HEK293 (cell line): ENCODE results near the gene ANTKMT.
A peak's percentile ranks its signal among the peaks of the same experiment; 100 is the strongest.

ENCODE experiments used
- CTCF ChIA-PET: fragments of 350-600 bp; formaldehyde crosslinking; extraction: SDS; loops from one replicate; lab custom pipeline; 2021; ENCODE audit warnings: antibody characterized with exemption; lab: Yijun Ruan, JAX
- POLR2A ChIA-PET: fragments of 300-600 bp; formaldehyde crosslinking; extraction: SDS; loops from one replicate; lab custom pipeline; 2020; ENCODE audit warnings: antibody characterized with exemption, inconsistent platforms; lab: Yijun Ruan, JAX
- H3K27ac ChIP-seq: fragments of 200-500 bp; sonication (Bioruptor generic); 2 replicates; pipeline ENCODE4 v1.5.1; 2014; ENCODE audit warnings: low read depth, low read length, control low read depth, inconsistent platforms; ENCODE audit errors: extremely low read depth
- H3K36me3 ChIP-seq, 2 experiments: fragments of 200-500 bp in 1 of 2; sonication (Bioruptor generic) in 1 of 2; 1 replicate in 1 of 2; 2 replicates in 1 of 2; pipeline ENCODE4 v1.5.1; 2014 to 2017; ENCODE audit warnings: inconsistent platforms in 2 of 2, low read length in 2 of 2; ENCODE audit not compliant: control insufficient read depth in 2 of 2, insufficient read depth in 1 of 2
- H3K4me1 ChIP-seq: fragments of 200-500 bp; sonication (Bioruptor generic); 2 replicates; pipeline ENCODE4 v1.5.1; 2014; ENCODE audit warnings: mild to moderate bottlenecking, low read length, inconsistent platforms; ENCODE audit not compliant: control insufficient read depth, insufficient read depth
- H3K4me3 ChIP-seq: 2 replicates; pipeline ENCODE4 v1.5.1; 2011; ENCODE audit warnings: low read depth, mild to moderate bottlenecking, control low read depth, low read length, moderate library complexity
- H3K9me3 ChIP-seq: fragments of 200-500 bp; sonication (Bioruptor generic); 2 replicates; pipeline ENCODE4 v1.5.1; 2014; ENCODE audit warnings: low read depth, low read length, inconsistent platforms; ENCODE audit not compliant: control insufficient read depth, insufficient read depth
- BCL11B ChIP-seq: fragments of 450-650 bp; formaldehyde crosslinking; IDR thresholded peaks from 2 replicates; pipeline ENCODE4 v1.5.1; 2016; ENCODE audit warnings: low read depth, missing biosample characterization, missing genetic modification characterization
- GLIS1 ChIP-seq: fragments of 450-650 bp; formaldehyde crosslinking; IDR thresholded peaks from 2 replicates; pipeline ENCODE4 v1.5.1; 2016; ENCODE audit warnings: missing biosample characterization, missing genetic modification characterization
- HOXC10 ChIP-seq: sonication (generic); formaldehyde crosslinking; IDR thresholded peaks from 2 replicates; pipeline ENCODE4 v1.8.1; 2023; ENCODE audit warnings: mild to moderate bottlenecking, missing genetic modification reagents
- IKZF3 ChIP-seq: fragments of 450-650 bp; IDR thresholded peaks from 2 replicates; pipeline ENCODE4 v1.5.0; 2018; ENCODE audit warnings: missing biosample characterization, mild to moderate bottlenecking, missing genetic modification characterization, moderate library complexity
- ZBTB17 ChIP-seq: fragments of 450-650 bp; formaldehyde crosslinking; IDR thresholded peaks from 2 replicates; pipeline ENCODE4 v1.5.1; 2016; ENCODE audit warnings: missing biosample characterization, missing genetic modification characterization
- ZBTB8A ChIP-seq: fragments of 450-650 bp; formaldehyde crosslinking; IDR thresholded peaks from 2 replicates; pipeline ENCODE4 v1.5.1; 2016; ENCODE audit warnings: missing biosample characterization, missing genetic modification characterization
- ZNF133 ChIP-seq: fragments of 450-650 bp; formaldehyde crosslinking; IDR thresholded peaks from 2 replicates; pipeline ENCODE4 v1.5.1; 2016; ENCODE audit warnings: missing biosample characterization, missing genetic modification characterization
- ZNF2 ChIP-seq: fragments of 450-650 bp; formaldehyde crosslinking; IDR thresholded peaks from 2 replicates; pipeline ENCODE4 v1.5.1; 2016; ENCODE audit warnings: missing biosample characterization, missing genetic modification characterization
- ZNF23 ChIP-seq: fragments of 450-650 bp; formaldehyde crosslinking; IDR thresholded peaks from 2 replicates; pipeline ENCODE4 v1.5.1; 2016; ENCODE audit warnings: missing biosample characterization, missing genetic modification characterization, borderline replicate concordance
- ZNF302 ChIP-seq: fragments of 450-650 bp; formaldehyde crosslinking; IDR thresholded peaks from 2 replicates; pipeline ENCODE4 v1.5.1; 2016; ENCODE audit warnings: missing biosample characterization, missing genetic modification characterization, low read depth
- ZNF341 ChIP-seq: fragments of 450-650 bp; formaldehyde crosslinking; IDR thresholded peaks from 2 replicates; pipeline ENCODE4; 2016; ENCODE audit warnings: low read depth, missing biosample characterization, missing genetic modification characterization
- ZNF366 ChIP-seq: fragments of 450-650 bp; formaldehyde crosslinking; conservative IDR thresholded peaks from 2 replicates; pipeline ENCODE4 v1.5.1; 2016; ENCODE audit warnings: missing biosample characterization, missing genetic modification characterization
- ZNF433 ChIP-seq: fragments of 450-650 bp; formaldehyde crosslinking; IDR thresholded peaks from 2 replicates; pipeline ENCODE4 v1.5.1; 2016; ENCODE audit warnings: missing biosample characterization, missing genetic modification characterization, low read depth
- ZNF48 ChIP-seq: fragments of 450-650 bp; formaldehyde crosslinking; IDR thresholded peaks from 2 replicates; pipeline ENCODE4 v1.5.1; 2016; ENCODE audit warnings: missing biosample characterization, missing genetic modification characterization
- ZNF555 ChIP-seq: fragments of 450-650 bp; formaldehyde crosslinking; conservative IDR thresholded peaks from 2 replicates; pipeline ENCODE4 v1.5.1; 2017; ENCODE audit warnings: missing biosample characterization, mild to moderate bottlenecking, missing genetic modification characterization, inconsistent platforms
- ZNF623 ChIP-seq: fragments of 450-650 bp; formaldehyde crosslinking; IDR thresholded peaks from 2 replicates; pipeline ENCODE4 v1.5.1; 2016; ENCODE audit warnings: missing biosample characterization, missing genetic modification characterization
- ZSCAN30 ChIP-seq: fragments of 450-650 bp; IDR thresholded peaks from 2 replicates; pipeline ENCODE4 v1.5.1; 2018; ENCODE audit warnings: missing biosample characterization, mild to moderate bottlenecking, missing genetic modification characterization, moderate library complexity
- ZXDB ChIP-seq: fragments of 450-650 bp; formaldehyde crosslinking; IDR thresholded peaks from 2 replicates; pipeline ENCODE4 v1.5.1; 2016; ENCODE audit warnings: missing biosample characterization, missing genetic modification characterization
- TF ChIP-seq, protein P1 (sequence below): fragments of 450-650 bp; formaldehyde crosslinking; IDR thresholded peaks from 2 replicates; pipeline ENCODE4 v1.5.1; 2017; ENCODE audit warnings: missing biosample characterization, missing genetic modification characterization
- TF ChIP-seq, protein P2 (sequence below): fragments of 450-650 bp; formaldehyde crosslinking; IDR thresholded peaks from 2 replicates; pipeline ENCODE4 v1.5.1; 2016; ENCODE audit warnings: missing biosample characterization, missing genetic modification characterization, low read depth
- TF ChIP-seq, protein P3 (sequence below): fragments of 450-650 bp; formaldehyde crosslinking; IDR thresholded peaks from 2 replicates; pipeline ENCODE4 v1.5.1; 2017; ENCODE audit warnings: missing biosample characterization, mild to moderate bottlenecking, missing genetic modification characterization, moderate library complexity
- TF ChIP-seq, protein P4 (sequence below): fragments of 450-650 bp; formaldehyde crosslinking; IDR thresholded peaks from 2 replicates; pipeline ENCODE4 v1.5.1; 2016; ENCODE audit warnings: missing biosample characterization, missing genetic modification characterization, low read depth
- TF ChIP-seq, protein P5 (sequence below): fragments of 450-650 bp; formaldehyde crosslinking; IDR thresholded peaks from 2 replicates; pipeline ENCODE4 v1.5.1; 2016; ENCODE audit warnings: missing biosample characterization, missing genetic modification characterization
- TF ChIP-seq, protein P6 (sequence below): fragments of 450-650 bp; formaldehyde crosslinking; IDR thresholded peaks from 2 replicates; pipeline ENCODE4 v1.5.1; 2016; ENCODE audit warnings: missing biosample characterization, missing genetic modification characterization

Gene ANTKMT

DNA sequence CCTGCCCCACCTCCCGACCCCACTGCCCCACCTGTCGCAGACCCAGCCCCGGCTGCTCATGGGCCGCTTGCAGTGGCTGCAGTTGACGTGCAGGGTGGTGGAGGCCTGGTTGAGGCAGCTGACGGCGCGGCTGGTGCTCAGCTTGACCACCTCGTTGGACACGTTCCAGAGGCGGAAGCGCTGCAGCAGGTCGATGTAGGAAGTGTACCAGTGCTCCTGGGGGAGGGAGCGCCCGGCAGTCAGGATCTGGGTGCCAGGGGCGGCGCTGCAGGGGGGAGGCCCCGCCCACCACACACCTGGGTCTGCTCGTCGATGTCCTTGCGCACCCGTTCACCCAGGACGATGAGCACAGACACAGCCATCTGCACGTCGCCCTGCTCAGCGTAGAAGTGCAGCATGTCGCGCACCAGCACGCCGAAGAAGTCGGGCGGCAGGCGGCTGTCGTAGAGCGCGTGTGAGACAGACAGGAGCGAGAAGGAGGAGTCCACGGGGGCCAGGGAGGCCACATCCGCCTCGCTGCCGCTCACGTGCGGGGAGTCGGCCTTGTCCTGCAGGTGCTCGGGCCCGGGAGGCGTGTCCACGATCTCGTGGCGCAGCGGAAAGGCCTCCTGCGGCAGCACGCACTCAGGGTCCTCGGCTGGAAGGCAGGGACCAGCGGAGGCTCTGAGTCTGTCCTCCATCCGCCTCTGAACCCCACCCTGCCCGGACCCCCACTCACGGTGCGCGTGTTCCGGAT lies 35.8 kb upstream of the ANTKMT start (continued):
- TF ChIP-seq, protein P1, sequence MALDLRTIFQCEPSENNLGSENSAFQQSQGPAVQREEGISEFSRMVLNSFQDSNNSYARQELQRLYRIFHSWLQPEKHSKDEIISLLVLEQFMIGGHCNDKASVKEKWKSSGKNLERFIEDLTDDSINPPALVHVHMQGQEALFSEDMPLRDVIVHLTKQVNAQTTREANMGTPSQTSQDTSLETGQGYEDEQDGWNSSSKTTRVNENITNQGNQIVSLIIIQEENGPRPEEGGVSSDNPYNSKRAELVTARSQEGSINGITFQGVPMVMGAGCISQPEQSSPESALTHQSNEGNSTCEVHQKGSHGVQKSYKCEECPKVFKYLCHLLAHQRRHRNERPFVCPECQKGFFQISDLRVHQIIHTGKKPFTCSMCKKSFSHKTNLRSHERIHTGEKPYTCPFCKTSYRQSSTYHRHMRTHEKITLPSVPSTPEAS = no peak
- no peak for TF ChIP-seq ZNF555 (tag by site-specific recombination)
- no peak for TF ChIP-seq ZNF433 (tag by site-specific recombination)
- TF ChIP-seq ZNF302 = no peak
- no peak for TF ChIP-seq GLIS1
- TF ChIP-seq, protein P2, sequence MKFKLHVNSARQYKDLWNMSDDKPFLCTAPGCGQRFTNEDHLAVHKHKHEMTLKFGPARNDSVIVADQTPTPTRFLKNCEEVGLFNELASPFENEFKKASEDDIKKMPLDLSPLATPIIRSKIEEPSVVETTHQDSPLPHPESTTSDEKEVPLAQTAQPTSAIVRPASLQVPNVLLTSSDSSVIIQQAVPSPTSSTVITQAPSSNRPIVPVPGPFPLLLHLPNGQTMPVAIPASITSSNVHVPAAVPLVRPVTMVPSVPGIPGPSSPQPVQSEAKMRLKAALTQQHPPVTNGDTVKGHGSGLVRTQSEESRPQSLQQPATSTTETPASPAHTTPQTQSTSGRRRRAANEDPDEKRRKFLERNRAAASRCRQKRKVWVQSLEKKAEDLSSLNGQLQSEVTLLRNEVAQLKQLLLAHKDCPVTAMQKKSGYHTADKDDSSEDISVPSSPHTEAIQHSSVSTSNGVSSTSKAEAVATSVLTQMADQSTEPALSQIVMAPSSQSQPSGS = no peak

DNA sequence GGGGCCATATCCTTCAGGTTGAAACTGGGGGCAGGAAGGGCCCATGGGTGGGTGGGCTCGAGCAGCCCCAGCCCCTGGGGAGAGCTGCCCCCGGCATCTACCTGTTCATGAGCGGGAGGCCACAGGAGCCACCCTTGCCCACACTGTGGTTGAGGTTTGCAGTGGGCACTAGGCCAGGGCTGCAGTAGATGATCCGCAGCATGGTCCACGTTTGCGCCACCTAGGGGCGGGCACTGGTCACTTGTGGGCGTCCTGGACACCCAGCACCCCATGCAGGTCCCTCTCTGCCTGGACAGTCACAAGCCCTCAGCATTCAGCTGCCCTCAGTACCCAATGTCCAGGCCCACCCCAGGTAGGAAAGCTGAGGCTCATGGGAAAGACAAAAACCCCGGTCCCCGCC lies 35.0 kb upstream of the ANTKMT start:
- Histone ChIP-seq H3K4me1 (peaks cover 9% of the 10 kb centered on the region; the same call in 1 of the 2 replicates), H3K9me3 (no peaks in the 10 kb centered on the region), H3K4me3 (no peak overlapping the region), H3K36me3 (peaks cover 3 to 70% of the 10 kb centered on the region in 2 experiments; a peak in 1 of 3 replicates), H3K27ac (no peak overlapping the region)
- ChIA-PET POLR2A (interaction anchor here (0.5 to 1.5 kb wide), 2 partner anchors 9 to 85 kb away, joined by 3 to 6 read pairs; no protein-coding TSS in a partner anchor), CTCF (interaction anchor here (0.8 to 1.8 kb wide), 3 partner anchors 9 to 27 kb away, joined by 3 read pairs; no protein-coding TSS in a partner anchor)
- no peak for TF ChIP-seq ZNF341 (tag by site-specific recombination)
- TF ChIP-seq, protein P2 = no peak
- TF ChIP-seq, protein P3, sequence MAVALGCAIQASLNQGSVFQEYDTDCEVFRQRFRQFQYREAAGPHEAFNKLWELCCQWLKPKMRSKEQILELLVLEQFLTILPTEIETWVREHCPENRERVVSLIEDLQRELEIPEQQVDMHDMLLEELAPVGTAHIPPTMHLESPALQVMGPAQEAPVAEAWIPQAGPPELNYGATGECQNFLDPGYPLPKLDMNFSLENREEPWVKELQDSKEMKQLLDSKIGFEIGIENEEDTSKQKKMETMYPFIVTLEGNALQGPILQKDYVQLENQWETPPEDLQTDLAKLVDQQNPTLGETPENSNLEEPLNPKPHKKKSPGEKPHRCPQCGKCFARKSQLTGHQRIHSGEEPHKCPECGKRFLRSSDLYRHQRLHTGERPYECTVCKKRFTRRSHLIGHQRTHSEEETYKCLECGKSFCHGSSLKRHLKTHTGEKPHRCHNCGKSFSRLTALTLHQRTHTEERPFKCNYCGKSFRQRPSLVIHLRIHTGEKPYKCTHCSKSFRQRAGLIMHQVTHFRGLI (tag by site-specific recombination) = no peak
- TF ChIP-seq, protein P4, sequence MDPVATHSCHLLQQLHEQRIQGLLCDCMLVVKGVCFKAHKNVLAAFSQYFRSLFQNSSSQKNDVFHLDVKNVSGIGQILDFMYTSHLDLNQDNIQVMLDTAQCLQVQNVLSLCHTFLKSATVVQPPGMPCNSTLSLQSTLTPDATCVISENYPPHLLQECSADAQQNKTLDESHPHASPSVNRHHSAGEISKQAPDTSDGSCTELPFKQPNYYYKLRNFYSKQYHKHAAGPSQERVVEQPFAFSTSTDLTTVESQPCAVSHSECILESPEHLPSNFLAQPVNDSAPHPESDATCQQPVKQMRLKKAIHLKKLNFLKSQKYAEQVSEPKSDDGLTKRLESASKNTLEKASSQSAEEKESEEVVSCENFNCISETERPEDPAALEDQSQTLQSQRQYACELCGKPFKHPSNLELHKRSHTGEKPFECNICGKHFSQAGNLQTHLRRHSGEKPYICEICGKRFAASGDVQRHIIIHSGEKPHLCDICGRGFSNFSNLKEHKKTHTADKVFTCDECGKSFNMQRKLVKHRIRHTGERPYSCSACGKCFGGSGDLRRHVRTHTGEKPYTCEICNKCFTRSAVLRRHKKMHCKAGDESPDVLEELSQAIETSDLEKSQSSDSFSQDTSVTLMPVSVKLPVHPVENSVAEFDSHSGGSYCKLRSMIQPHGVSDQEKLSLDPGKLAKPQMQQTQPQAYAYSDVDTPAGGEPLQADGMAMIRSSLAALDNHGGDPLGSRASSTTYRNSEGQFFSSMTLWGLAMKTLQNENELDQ (tag by site-specific recombination) = no peak
- TF ChIP-seq ZNF48 = no peak
- TF ChIP-seq, protein P5, sequence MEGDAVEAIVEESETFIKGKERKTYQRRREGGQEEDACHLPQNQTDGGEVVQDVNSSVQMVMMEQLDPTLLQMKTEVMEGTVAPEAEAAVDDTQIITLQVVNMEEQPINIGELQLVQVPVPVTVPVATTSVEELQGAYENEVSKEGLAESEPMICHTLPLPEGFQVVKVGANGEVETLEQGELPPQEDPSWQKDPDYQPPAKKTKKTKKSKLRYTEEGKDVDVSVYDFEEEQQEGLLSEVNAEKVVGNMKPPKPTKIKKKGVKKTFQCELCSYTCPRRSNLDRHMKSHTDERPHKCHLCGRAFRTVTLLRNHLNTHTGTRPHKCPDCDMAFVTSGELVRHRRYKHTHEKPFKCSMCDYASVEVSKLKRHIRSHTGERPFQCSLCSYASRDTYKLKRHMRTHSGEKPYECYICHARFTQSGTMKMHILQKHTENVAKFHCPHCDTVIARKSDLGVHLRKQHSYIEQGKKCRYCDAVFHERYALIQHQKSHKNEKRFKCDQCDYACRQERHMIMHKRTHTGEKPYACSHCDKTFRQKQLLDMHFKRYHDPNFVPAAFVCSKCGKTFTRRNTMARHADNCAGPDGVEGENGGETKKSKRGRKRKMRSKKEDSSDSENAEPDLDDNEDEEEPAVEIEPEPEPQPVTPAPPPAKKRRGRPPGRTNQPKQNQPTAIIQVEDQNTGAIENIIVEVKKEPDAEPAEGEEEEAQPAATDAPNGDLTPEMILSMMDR (tag by site-specific recombination) = peak; percentile 73
- no peak for TF ChIP-seq HOXC10 (CRISPR knock-in tag)
- TF ChIP-seq ZXDB (tag by site-specific recombination) = 0 out of 2 replicates have a peak, but pooled peaks have one; percentile 14
- TF ChIP-seq ZNF133 (tag by site-specific recombination) = no peak
- TF ChIP-seq ZSCAN30 (tag by site-specific recombination) = no peak
- peak; percentile 71; the same call in 1 of the 2 replicates for TF ChIP-seq ZNF2 (tag by site-specific recombination)
- TF ChIP-seq ZNF23 = no peak
- 0 out of 2 replicates have a peak, but pooled peaks have one; percentile 32 for TF ChIP-seq BCL11B
- TF ChIP-seq, protein P6, sequence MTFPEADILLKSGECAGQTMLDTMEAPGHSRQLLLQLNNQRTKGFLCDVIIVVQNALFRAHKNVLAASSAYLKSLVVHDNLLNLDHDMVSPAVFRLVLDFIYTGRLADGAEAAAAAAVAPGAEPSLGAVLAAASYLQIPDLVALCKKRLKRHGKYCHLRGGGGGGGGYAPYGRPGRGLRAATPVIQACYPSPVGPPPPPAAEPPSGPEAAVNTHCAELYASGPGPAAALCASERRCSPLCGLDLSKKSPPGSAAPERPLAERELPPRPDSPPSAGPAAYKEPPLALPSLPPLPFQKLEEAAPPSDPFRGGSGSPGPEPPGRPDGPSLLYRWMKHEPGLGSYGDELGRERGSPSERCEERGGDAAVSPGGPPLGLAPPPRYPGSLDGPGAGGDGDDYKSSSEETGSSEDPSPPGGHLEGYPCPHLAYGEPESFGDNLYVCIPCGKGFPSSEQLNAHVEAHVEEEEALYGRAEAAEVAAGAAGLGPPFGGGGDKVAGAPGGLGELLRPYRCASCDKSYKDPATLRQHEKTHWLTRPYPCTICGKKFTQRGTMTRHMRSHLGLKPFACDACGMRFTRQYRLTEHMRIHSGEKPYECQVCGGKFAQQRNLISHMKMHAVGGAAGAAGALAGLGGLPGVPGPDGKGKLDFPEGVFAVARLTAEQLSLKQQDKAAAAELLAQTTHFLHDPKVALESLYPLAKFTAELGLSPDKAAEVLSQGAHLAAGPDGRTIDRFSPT (tag by site-specific recombination) = peak; percentile 87
- TF ChIP-seq ZNF623 = no peak
- 0 out of 2 replicates have a peak, but pooled peaks have one; percentile 22 for TF ChIP-seq ZBTB8A (tag by site-specific recombination)
- TF ChIP-seq ZNF366 (tag by site-specific recombination) = no peak
- TF ChIP-seq IKZF3 (tag by site-specific recombination) = no peak
- TF ChIP-seq ZBTB17 = no peak
